Measurements from ENCODE around the gene NRG2.

NRG2 gene

GRCh38 chr5:139809331-139809810 is 233.7 kb downstream of the NRG2 start:
- H3K9me2 ChIP-seq (replicated peaks; ENCODE audit: insufficient read depth, low read length): no peaks in the 10 kb centered on the region
- no peaks in the 10 kb centered on the region for H3F3A ChIP-seq (ENCODE audit: insufficient read depth)
- H2AFZ ChIP-seq (ENCODE audit: low read depth, low read length, severe bottlenecking): no peak overlapping the region
- no peak overlapping the region for H3K4me3 ChIP-seq (ENCODE audit: insufficient read depth, low read length, poor library complexity, severe bottlenecking)
- H3K4me2 ChIP-seq (ENCODE audit: low read depth, low read length, poor library complexity, severe bottlenecking): no peak overlapping the region
- no peak overlapping the region for H3K9ac ChIP-seq (ENCODE audit: low read length)
- H3K79me2 ChIP-seq (ENCODE audit: insufficient read depth, low read length): no peaks in the 10 kb centered on the region
- H3K27me3 ChIP-seq (ENCODE audit: low read length): no peaks in the 10 kb centered on the region
- no peak overlapping the region for H3K27ac ChIP-seq (ENCODE audit: low read depth, low read length)
- TF ChIP-seq CTCF (IDR thresholded peaks at IDR 0.05; ENCODE audit: insufficient read depth, low read length, poor library complexity, severe bottlenecking): no peak
- TF ChIP-seq EZH2phosphoT487 (conservative IDR thresholded peaks at IDR 0.05; ENCODE audit: low read length): no peak
- no peaks in the 10 kb centered on the region for H3K36me3 ChIP-seq (ENCODE audit: low read length)
- no peaks in the 10 kb centered on the region for H3K9me3 ChIP-seq (ENCODE audit: insufficient read depth, low read length)
- H4K20me1 ChIP-seq (ENCODE audit: low read depth, low read length): no peaks in the 10 kb centered on the region

- no peaks in the 10 kb centered on the region for H3K79me2 ChIP-seq (ENCODE audit: insufficient read depth, low read length)
- no peaks in the 10 kb centered on the region for H3K9me2 ChIP-seq (replicated peaks; ENCODE audit: insufficient read depth, low read length)
- H3K27me3 ChIP-seq (ENCODE audit: low read length): no peaks in the 10 kb centered on the region
- no peaks in the 10 kb centered on the region for H3F3A ChIP-seq (ENCODE audit: insufficient read depth)
- H3K9ac ChIP-seq (ENCODE audit: low read length): no peak overlapping the region
- H3K4me3 ChIP-seq (ENCODE audit: insufficient read depth, low read length, poor library complexity, severe bottlenecking): no peak overlapping the region
- H3K9me3 ChIP-seq (ENCODE audit: insufficient read depth, low read length): no peaks in the 10 kb centered on the region
- H3K4me2 ChIP-seq (ENCODE audit: low read depth, low read length, poor library complexity, severe bottlenecking): no peak overlapping the region
- H2AFZ ChIP-seq (ENCODE audit: low read depth, low read length, severe bottlenecking): no peak overlapping the region
- H3K36me3 ChIP-seq (ENCODE audit: low read length): no peaks in the 10 kb centered on the region
- no peak for TF ChIP-seq CTCF (IDR thresholded peaks at IDR 0.05; ENCODE audit: insufficient read depth, low read length, poor library complexity, severe bottlenecking)
- no peak for TF ChIP-seq EZH2phosphoT487 (conservative IDR thresholded peaks at IDR 0.05; ENCODE audit: low read length)
- H4K20me1 ChIP-seq (ENCODE audit: low read depth, low read length): no peaks in the 10 kb centered on the region
- H3K27ac ChIP-seq (ENCODE audit: low read depth, low read length): no peak overlapping the region
These were observed 234.4 kb downstream of the NRG2 start for GRCh38 chr5:139808481-139809330.

- Histone ChIP-seq H3K36me3 (ENCODE audit: low read length) (no peaks in the 10 kb centered on the region), H3K9ac (ENCODE audit: low read length) (no peak overlapping the region), H3K27me3 (ENCODE audit: low read length) (no peaks in the 10 kb centered on the region), H3K4me3 (ENCODE audit: insufficient read depth, low read length, poor library complexity, severe bottlenecking) (no peak overlapping the region), H3K27ac (ENCODE audit: low read depth, low read length) (no peak overlapping the region), H3K4me2 (ENCODE audit: low read depth, low read length, poor library complexity, severe bottlenecking) (no peak overlapping the region), H3K79me2 (ENCODE audit: insufficient read depth, low read length) (no peaks in the 10 kb centered on the region), H3K9me3 (ENCODE audit: insufficient read depth, low read length) (no peaks in the 10 kb centered on the region), H2AFZ (ENCODE audit: low read depth, low read length, severe bottlenecking) (no peak overlapping the region), H3F3A (ENCODE audit: insufficient read depth) (no peaks in the 10 kb centered on the region), H4K20me1 (ENCODE audit: low read depth, low read length) (no peaks in the 10 kb centered on the region), H3K9me2 (replicated peaks; ENCODE audit: insufficient read depth, low read length) (no peaks in the 10 kb centered on the region)
- TF ChIP-seq CTCF (IDR thresholded peaks at IDR 0.05; ENCODE audit: insufficient read depth, low read length, poor library complexity, severe bottlenecking) (no peak), EZH2phosphoT487 (conservative IDR thresholded peaks at IDR 0.05; ENCODE audit: low read length) (no peak)
These were observed 235.5 kb downstream of the NRG2 start for GRCh38 chr5:139807647-139808030.
